Suprapubic skin (tissue), 4 donors: Measurements from ENCODE around the gene PLCL2.

Source experiments
- EP300 ChIP-seq: sonication (generic); formaldehyde crosslinking; IDR thresholded peaks from one replicate; pipeline ENCODE4 v1.6.1; 2017; ENCODE audit warnings: antibody characterized with exemption
- POLR2A ChIP-seq, 2 donors: fragments of 450-650 bp; IDR thresholded peaks; one replicate each; pipeline ENCODE4 v1.6.1; 2017; ENCODE audit warnings: antibody characterized with exemption in 2 of 2, mild to moderate bottlenecking in 2 of 2, moderate library complexity in 2 of 2
- POLR2AphosphoS5 ChIP-seq, 3 donors: sonication (generic); formaldehyde crosslinking; IDR thresholded peaks; one replicate each; pipeline ENCODE4 v1.6.1; 2017; ENCODE audit warnings: antibody characterized with exemption in 3 of 3
- TF ChIP-seq, protein P1 (sequence below), 2 donors: fragments of 200-600 bp in 1 of 2; fragments of 450-650 bp in 1 of 2; sonication (generic) in 1 of 2; IDR thresholded peaks; one replicate each; pipeline ENCODE4 v1.5.1; 2016 to 2019; ENCODE audit warnings: antibody characterized with exemption in 2 of 2, mild to moderate bottlenecking in 1 of 2, moderate library complexity in 1 of 2

DNA sequence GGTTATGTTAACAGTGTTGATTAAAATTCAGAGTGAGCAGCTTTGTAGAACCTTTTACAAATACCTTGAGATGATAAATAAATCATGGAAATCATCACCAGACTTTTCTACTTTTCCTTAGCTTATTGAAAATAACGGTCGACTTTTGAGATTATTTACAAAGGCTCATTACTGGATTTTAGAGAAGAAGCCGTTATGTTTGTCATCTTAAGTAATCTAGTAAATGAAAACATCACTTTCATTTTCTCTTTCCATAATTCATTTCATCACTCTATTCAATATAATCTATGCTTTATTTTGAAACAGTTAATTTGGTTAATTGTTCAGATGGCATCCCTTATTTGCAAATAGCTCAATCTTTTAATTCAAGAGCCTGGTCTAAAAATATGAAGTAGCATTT, 3.6 kb downstream of the PLCL2 start:
- TF ChIP-seq, protein P1, sequence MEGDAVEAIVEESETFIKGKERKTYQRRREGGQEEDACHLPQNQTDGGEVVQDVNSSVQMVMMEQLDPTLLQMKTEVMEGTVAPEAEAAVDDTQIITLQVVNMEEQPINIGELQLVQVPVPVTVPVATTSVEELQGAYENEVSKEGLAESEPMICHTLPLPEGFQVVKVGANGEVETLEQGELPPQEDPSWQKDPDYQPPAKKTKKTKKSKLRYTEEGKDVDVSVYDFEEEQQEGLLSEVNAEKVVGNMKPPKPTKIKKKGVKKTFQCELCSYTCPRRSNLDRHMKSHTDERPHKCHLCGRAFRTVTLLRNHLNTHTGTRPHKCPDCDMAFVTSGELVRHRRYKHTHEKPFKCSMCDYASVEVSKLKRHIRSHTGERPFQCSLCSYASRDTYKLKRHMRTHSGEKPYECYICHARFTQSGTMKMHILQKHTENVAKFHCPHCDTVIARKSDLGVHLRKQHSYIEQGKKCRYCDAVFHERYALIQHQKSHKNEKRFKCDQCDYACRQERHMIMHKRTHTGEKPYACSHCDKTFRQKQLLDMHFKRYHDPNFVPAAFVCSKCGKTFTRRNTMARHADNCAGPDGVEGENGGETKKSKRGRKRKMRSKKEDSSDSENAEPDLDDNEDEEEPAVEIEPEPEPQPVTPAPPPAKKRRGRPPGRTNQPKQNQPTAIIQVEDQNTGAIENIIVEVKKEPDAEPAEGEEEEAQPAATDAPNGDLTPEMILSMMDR (IDR thresholded peaks at IDR 0.05) = no peak
- no peak for TF ChIP-seq POLR2A (IDR thresholded peaks at IDR 0.05)
- no peak for TF ChIP-seq POLR2AphosphoS5 (IDR thresholded peaks at IDR 0.05)
- TF ChIP-seq EP300 = no peak
